Stimulated activated naive CD8-positive, alpha-beta T cell treated with anti-CD3 and anti-CD28 coated beads, Interleukin-15, Interleukin-2, amounts not matched to agents 100 U/mL and 50 U/mL, for 24 hours (primary cell): ENCODE data around the gene JAK1.
"Not testable (repeated sequence)": the region's sequence is repeated elsewhere in the genome, so short reads cannot be mapped to it uniquely, and the experiment has no call there.

ENCODE experiments used
- ATAC-seq: fragments of 150-1000 bp; cut with Tn5 transposase; one replicate; pipeline ENCODE4 v1.10.0; 2021
- DNase-seq: peaks from one replicate; pipeline ENCODE4 v3.0.0; 2021

The JAK1 gene

GRCh38 chr1:64966158-64966971, at the start of gene JAK1:
Gene JAK1, minus strand, starts transcription at chr1:64966549. Its CDS starts 80,285 bp downstream, at chr1:64886264.
- peak; percentile 94 for DNase-seq
- ATAC-seq = peak; percentile 86

- DNase-seq (no peak), ATAC-seq (no peak)
Observed at GRCh38 chr1:65014321-65014720, 48.0 kb upstream of the JAK1 start.

GRCh38 chr1:65011983-65012382, 45.6 kb upstream of the JAK1 start:
- ATAC-seq = peak; percentile 76

GRCh38 chr1:65009724-65010420, 43.5 kb upstream of the JAK1 start:
- ATAC-seq (peak; percentile 71), DNase-seq (no peak)

More at GRCh38 chr1:65011983-65012382, 45.6 kb upstream of the JAK1 start:
- DNase-seq = no peak

GRCh38 chr1:65009176-65009575, 42.8 kb upstream of the JAK1 start:
- no peak for DNase-seq
- no peak for ATAC-seq

- DNase-seq (no peak), ATAC-seq (no peak)
Observed at GRCh38 chr1:65006806-65007205, 40.5 kb upstream of the JAK1 start.

GRCh38 chr1:65003316-65003664, 36.9 kb upstream of the JAK1 start:
- no peak for DNase-seq
- no peak for ATAC-seq

- DNase-seq (peak; percentile 83), ATAC-seq (peak; percentile 89)
Observed at GRCh38 chr1:65002508-65003315, 36.4 kb upstream of the JAK1 start.

GRCh38 chr1:65002156-65002507, 35.8 kb upstream of the JAK1 start:
- DNase-seq = no peak
- ATAC-seq = no peak

GRCh38 chr1:65001231-65001792, 35.0 kb upstream of the JAK1 start:
- DNase-seq = peak; percentile 88
- peak; percentile 78 for ATAC-seq

GRCh38 chr1:64998425-64998948, 32.1 kb upstream of the JAK1 start:
- DNase-seq, ATAC-seq: not testable (repeated sequence)

- DNase-seq (no peak), ATAC-seq (no peak)
Observed at GRCh38 chr1:64996541-64997257, 30.4 kb upstream of the JAK1 start.

- ATAC-seq = no peak
- DNase-seq = no peak
Observed at GRCh38 chr1:64995316-64995715, 29.0 kb upstream of the JAK1 start.

GRCh38 chr1:64986903-64987871, 20.8 kb upstream of the JAK1 start:
- no peak for DNase-seq
- peak; percentile 32 for ATAC-seq

GRCh38 chr1:64984737-64985136, 18.4 kb upstream of the JAK1 start:
- DNase-seq = no peak

GRCh38 chr1:64984106-64984505, 17.8 kb upstream of the JAK1 start:
- ATAC-seq (no peak), DNase-seq (no peak)

More at GRCh38 chr1:64984737-64985136, 18.4 kb upstream of the JAK1 start:
- ATAC-seq = no peak

- ATAC-seq (no peak), DNase-seq (no peak)
Observed at GRCh38 chr1:64983110-64983509, 16.8 kb upstream of the JAK1 start.

- no peak for ATAC-seq
- no peak for DNase-seq
Observed at GRCh38 chr1:64981601-64982533, 15.5 kb upstream of the JAK1 start.
